ENCODE results near the gene TMEM131L.

GRCh38 chr4:153566631-153567150 lies 100.5 kb downstream of the TMEM131L start:
- TF ChIP-seq EP300 (IDR thresholded peaks at IDR 0.05) (no peak), CTCF (IDR thresholded peaks at IDR 0.05) (no peak), POLR2A (IDR thresholded peaks at IDR 0.05) (no peak)
